H1 (cell line): ENCODE results near the gene UBE2I. TPM values are rescaled to one million over a fixed set of nuclear protein-coding genes. Genes with fewer than 3 reads are reported as not detected.

ENCODE experiments used
- CTCF ChIA-PET: fragments of 300-600 bp; sonication (Branson Sonifier 250); formaldehyde crosslinking; loops from one replicate; lab custom pipeline; 2021; ENCODE audit not compliant: partially characterized antibody; lab: Charles Lee
- POLR2A ChIA-PET: fragments of 300-600 bp; sonication (Branson Sonifier 250); formaldehyde crosslinking; loops from one replicate; lab custom pipeline; 2021; ENCODE audit warnings: inconsistent platforms; ENCODE audit not compliant: partially characterized antibody; lab: Charles Lee
- DNase-seq, 2 experiments: peaks; one replicate each; pipeline versions ENCODE4 v3.0.0 to v3.0.0-alpha.2; 2010 to 2022; ENCODE audit warnings: low spot score in 2 of 2, low read depth in 1 of 2, mixed read lengths in 1 of 2
- FAIRE-seq: peaks from 2 replicates; lab custom pipeline; 2011; peaks lifted over from hg19 to GRCh38; lab: Jason Lieb, UNC
- H2AFZ ChIP-seq: 2 replicates; pipeline ENCODE4 v1.8.1; 2012; ENCODE audit warnings: low read length, inconsistent platforms
- H2AK5ac ChIP-seq: 2 replicates; pipeline ENCODE4 v1.6.1; 2013; ENCODE audit warnings: low read depth, low read length
- H2BK120ac ChIP-seq: replicated peaks from 2 replicates; pipeline ENCODE3; 2013; ENCODE audit warnings: low read depth, low read length, inconsistent platforms
- H2BK12ac ChIP-seq: 2 replicates; pipeline ENCODE4 v1.6.1; 2013; ENCODE audit warnings: low read depth, low read length
- H2BK15ac ChIP-seq: 2 replicates; pipeline ENCODE4 v1.6.1; 2013; ENCODE audit warnings: low read length
- H2BK20ac ChIP-seq: 2 replicates; pipeline ENCODE4 v1.6.1; 2013; ENCODE audit warnings: low read length
- H2BK5ac ChIP-seq: 2 replicates; pipeline ENCODE4 v1.6.1; 2013; ENCODE audit warnings: low read depth, low read length
- H3K14ac ChIP-seq: 2 replicates; pipeline ENCODE4 v1.6.1; 2013; ENCODE audit warnings: inconsistent platforms; ENCODE audit not compliant: insufficient read length
- H3K18ac ChIP-seq: 2 replicates; pipeline ENCODE4 v1.6.1; 2013; ENCODE audit warnings: low read length; ENCODE audit errors: extremely low read depth
- H3K23ac ChIP-seq: 2 replicates; pipeline ENCODE4 v1.6.1; 2013; ENCODE audit warnings: inconsistent platforms; ENCODE audit not compliant: insufficient read length
- H3K23me2 ChIP-seq: 2 replicates; pipeline ENCODE4 v1.6.1; 2013; ENCODE audit warnings: low read depth, low read length
- H3K27ac ChIP-seq: 2 replicates; pipeline ENCODE4 v1.6.1; 2011; ENCODE audit warnings: low read depth, low read length, inconsistent platforms
- H3K27me3 ChIP-seq, 4 experiments: replicated peaks in 1 of 4; 1 replicate in 1 of 4; 2 replicates in 3 of 4; pipeline versions ENCODE4 v1.6.1 to v1.8.1; 2011 to 2013; ENCODE audit warnings: low read length in 3 of 4, mild to moderate bottlenecking in 3 of 4, inconsistent platforms in 2 of 4, mixed read lengths in 2 of 4, moderate library complexity in 1 of 4; ENCODE audit not compliant: control insufficient read depth in 3 of 4, insufficient read depth in 3 of 4; ENCODE audit errors: extremely low read depth in 1 of 4
- H3K36me3 ChIP-seq, 4 experiments: 2 replicates each; pipeline versions ENCODE4 v1.6.1 to v1.8.1; 2011 to 2013; ENCODE audit warnings: mild to moderate bottlenecking in 4 of 4, low read length in 3 of 4, moderate library complexity in 2 of 4, control low read depth in 1 of 4, inconsistent platforms in 1 of 4; ENCODE audit not compliant: insufficient read depth in 4 of 4, control insufficient read depth in 2 of 4
- H3K4ac ChIP-seq: replicated peaks from 2 replicates; pipeline ENCODE3; 2013; ENCODE audit warnings: low read length, low read depth, mixed read lengths, inconsistent platforms; ENCODE audit not compliant: insufficient read length
- H3K4me1 ChIP-seq, 4 experiments: replicated peaks in 1 of 4; 1 replicate in 1 of 4; 2 replicates in 3 of 4; pipeline versions ENCODE4 v1.6.1 to v1.8.1; 2011 to 2013; ENCODE audit warnings: low read length in 3 of 4, inconsistent platforms in 2 of 4, mixed read lengths in 1 of 4; ENCODE audit not compliant: insufficient read depth in 4 of 4, control insufficient read depth in 3 of 4
- H3K4me2 ChIP-seq, 2 experiments: 2 replicates each; pipeline versions ENCODE4 v1.6.1 to v1.8.1; 2011 to 2013; ENCODE audit warnings: low read depth in 2 of 2, low read length in 2 of 2, control low read depth in 1 of 2, inconsistent platforms in 1 of 2, mild to moderate bottlenecking in 1 of 2; ENCODE audit not compliant: insufficient read depth in 1 of 2
- H3K4me3 ChIP-seq, 4 experiments: fragments of 200-600, 300-600 bp in 1 of 4; sonication (generic), shearing (Covaris generic), sonication (Bioruptor Twin) in 1 of 4; 2 replicates each; pipeline versions ENCODE4 v1.5.1 to v1.8.1; 2011 to 2016; ENCODE audit warnings: low read length in 4 of 4, low read depth in 3 of 4, control low read depth in 2 of 4, inconsistent platforms in 2 of 4, mild to moderate bottlenecking in 2 of 4, mixed read lengths in 1 of 4, moderate library complexity in 1 of 4; ENCODE audit not compliant: insufficient read depth in 2 of 4; ENCODE audit errors: extremely low read depth in 1 of 4
- H3K56ac ChIP-seq: replicated peaks from 2 replicates; pipeline ENCODE3; 2013; ENCODE audit warnings: low read depth, mild to moderate bottlenecking, mixed read lengths, low read length, inconsistent platforms; ENCODE audit not compliant: insufficient read length
- H3K79me1 ChIP-seq: 2 replicates; pipeline ENCODE4 v1.6.1; 2013; ENCODE audit warnings: low read depth, low read length, control low read depth
- H3K79me2 ChIP-seq, 2 experiments: 2 replicates each; pipeline versions ENCODE4 v1.6.1 to v1.8.1; 2012 to 2013; ENCODE audit warnings: low read length in 2 of 2, mild to moderate bottlenecking in 2 of 2, inconsistent platforms in 1 of 2; ENCODE audit not compliant: insufficient read depth in 2 of 2, control insufficient read depth in 1 of 2
- H3K9ac ChIP-seq, 4 experiments: replicated peaks in 1 of 4; 1 replicate in 1 of 4; 2 replicates in 3 of 4; pipeline versions ENCODE4 v1.6.1 to v1.8.1; 2011 to 2013; ENCODE audit warnings: low read depth in 3 of 4, low read length in 3 of 4, control low read depth in 2 of 4, mild to moderate bottlenecking in 2 of 4, moderate library complexity in 2 of 4, inconsistent platforms in 1 of 4; ENCODE audit errors: extremely low read depth in 1 of 4
- H3K9me3 ChIP-seq, 2 experiments: 2 replicates each; pipeline versions ENCODE4 v1.6.1 to v1.8.1; 2012 to 2013; ENCODE audit warnings: mild to moderate bottlenecking in 2 of 2, moderate library complexity in 2 of 2, control low read depth in 1 of 2, inconsistent platforms in 1 of 2, low read depth in 1 of 2, low read length in 1 of 2, mixed read lengths in 1 of 2; ENCODE audit not compliant: insufficient read depth in 2 of 2
- H4K20me1 ChIP-seq, 2 experiments: replicated peaks in 1 of 2; 2 replicates each; pipeline versions ENCODE3 to v1.8.1; 2011 to 2013; ENCODE audit warnings: inconsistent platforms in 2 of 2, low read length in 2 of 2, mild to moderate bottlenecking in 1 of 2; ENCODE audit not compliant: insufficient read depth in 2 of 2, control insufficient read depth in 1 of 2
- H4K5ac ChIP-seq: 2 replicates; pipeline ENCODE4 v1.6.1; 2013; ENCODE audit warnings: low read length, low read depth, mixed read lengths, inconsistent platforms; ENCODE audit not compliant: insufficient read length
- H4K8ac ChIP-seq: 2 replicates; pipeline ENCODE4 v1.8.0; 2013; ENCODE audit warnings: mild to moderate bottlenecking, moderate library complexity, low read length, inconsistent platforms; ENCODE audit not compliant: insufficient read depth; ENCODE audit errors: extremely low read depth
- H4K91ac ChIP-seq: replicated peaks from 2 replicates; pipeline ENCODE3; 2013; ENCODE audit warnings: low read length, mixed read lengths, inconsistent platforms; ENCODE audit not compliant: insufficient read length
- BCL11A ChIP-seq, 2 experiments: IDR thresholded peaks; one replicate each; pipeline ENCODE4 v1.6.1; 2011; ENCODE audit warnings: low read depth in 2 of 2, low read length in 2 of 2, mild to moderate bottlenecking in 2 of 2
- CBX8 ChIP-seq: fragments of 300-800, 300-1000 bp; sonication (generic); IDR thresholded peaks from 2 replicates; pipeline ENCODE4 v1.7.1; 2016; ENCODE audit warnings: low read depth, low read length, borderline replicate concordance
- CTBP2 ChIP-seq: IDR thresholded peaks from 2 replicates; pipeline ENCODE4 v1.7.0; 2011; ENCODE audit warnings: borderline replicate concordance, mild to moderate bottlenecking, moderate library complexity, mixed read lengths, low read length; ENCODE audit not compliant: insufficient read depth, insufficient read length
- KDM4A ChIP-seq: IDR thresholded peaks from one replicate; pipeline ENCODE4 v1.7.1; 2012; ENCODE audit warnings: low read depth, mild to moderate bottlenecking, moderate library complexity, low read length, inconsistent platforms; ENCODE audit not compliant: severe bottlenecking
- KDM5A ChIP-seq: fragments of 200-600 bp; IDR thresholded peaks from 2 replicates; pipeline ENCODE4 v1.7.1; 2012; ENCODE audit warnings: mild to moderate bottlenecking, low read length, inconsistent platforms, mixed read lengths
- MAFK ChIP-seq: IDR thresholded peaks from 2 replicates; pipeline ENCODE4 v1.6.1; 2012; ENCODE audit warnings: low read depth, mild to moderate bottlenecking, improper control_type of control experiment, low read length
- NRF1 ChIP-seq: IDR thresholded peaks from 2 replicates; pipeline ENCODE4 v1.6.1; 2011; ENCODE audit warnings: mild to moderate bottlenecking, low read depth, low read length, improper control_type of control experiment
- SIRT6 ChIP-seq: IDR thresholded peaks from one replicate; pipeline ENCODE4 v1.7.1; 2012; ENCODE audit warnings: low read length, inconsistent platforms
- SP1 ChIP-seq: IDR thresholded peaks from 2 replicates; pipeline ENCODE4 v1.6.1; 2011; ENCODE audit warnings: low read depth, low read length
- SP4 ChIP-seq: IDR thresholded peaks from 2 replicates; pipeline ENCODE4 v1.6.1; 2012; ENCODE audit warnings: low read length, inconsistent platforms
- YY1 ChIP-seq: IDR thresholded peaks from 2 replicates; pipeline ENCODE4 v1.6.1; 2011; ENCODE audit warnings: low read depth, mild to moderate bottlenecking, low read length
- ZNF274 ChIP-seq: IDR thresholded peaks from 2 replicates; pipeline ENCODE4 v1.7.0; 2012; ENCODE audit warnings: low read length, borderline replicate concordance; ENCODE audit errors: extremely low read depth
- WGBS, 2 experiments: shearing (Covaris generic) in 1 of 2; methylation state at CpG; one replicate each; pipeline versions ENCODE4 v1.1.6 to v1.1.7; 2013 to 2015; ENCODE audit warnings: low lambda C conversion rate in 2 of 2, mixed read lengths in 2 of 2, inconsistent platforms in 1 of 2, low coverage in 1 of 2, missing lambda C conversion rate in 1 of 2; ENCODE audit not compliant: insufficient replicate concordance in 2 of 2, insufficient coverage in 1 of 2, insufficient read length in 1 of 2; ENCODE audit errors: extremely low coverage in 1 of 2, missing lambda C conversion rate in 1 of 2; 5-methylcytosine and 5-hydroxymethylcytosine counted together
- polyA plus RNA-seq, 7 experiments: library from polyadenylated mRNA; depleted of rRNA in 3 of 7; stranded (reverse) in 5 of 7; unstranded in 2 of 7; fragments of >200 nt in 5 of 7; fragments of 200-250 nt in 2 of 7; gene quantifications; 1 replicate in 5 of 7; 2 replicates in 1 of 7; 4 replicates in 1 of 7; pipeline versions ENCODE4 v1.2.1 to v1.2.3, GENCODE V29; 2011 to 2013; ENCODE audit warnings: missing spikeins in 2 of 7, mixed read lengths in 2 of 7
- total RNA-seq: library from RNA; stranded (reverse); fragmentation: NEBNext Ultra II Directional; extraction: Animal tissue kit (Norgen Biotek cat#: 25700); gene quantifications from 2 replicates; pipeline ENCODE4 v1.2.1, GENCODE V29; 2021

UBE2I gene
- total and polyA plus RNA-seq, 2 of the 8 experiments (the other 6 are each of a cell fraction or from before 2014, with no cell fraction given), result 148 to 268 TPM

- TF ChIP-seq MAFK (no peak), SP4 (no peak), BCL11A (IDR thresholded peaks at IDR 0.05; ENCODE audit: low read depth in 2 of 2, low read length in 2 of 2) (no peak), NRF1 (no peak), CBX8 (no peak), KDM5A (no peak), KDM4A (no peak), CTBP2 (no peak), SP1 (no peak), ZNF274 (no peak), SIRT6 (no peak), YY1 (no peak)
- Histone ChIP-seq H2BK12ac (no peak overlapping the region), H3K18ac (no peak overlapping the region), H2BK120ac (no peak overlapping the region), H4K20me1 (peaks cover 16 to 27% of the 10 kb centered on the region in 2 experiments), H3K4me3 (no peak overlapping the region), H3K27me3 (no peaks in the 10 kb centered on the region), H4K8ac (no peak overlapping the region), H3K14ac (no peak overlapping the region), H2AFZ (no peak overlapping the region), H4K5ac (no peak overlapping the region), H3K79me2 (peaks cover 0 to 10% of the 10 kb centered on the region in 2 experiments; a peak in 1 of 4 replicates), H3K79me1 (peaks cover 10% of the 10 kb centered on the region), H3K4ac (no peak overlapping the region), H3K56ac (no peak overlapping the region), H3K9ac (no peak overlapping the region), H2BK20ac (no peak overlapping the region), H3K4me1 (no peaks in the 10 kb centered on the region; a peak in 2 of 7 replicates), H3K9me3 (no peaks in the 10 kb centered on the region), H2BK5ac (no peak overlapping the region), H3K27ac (no peak overlapping the region), H3K23ac (no peak overlapping the region), H3K4me2 (no peak overlapping the region), H3K23me2 (no peaks in the 10 kb centered on the region), H3K36me3 (peaks cover 42 to 62% (median 53%) of the 10 kb centered on the region in 4 experiments), H2BK15ac (no peak overlapping the region), H2AK5ac (no peak overlapping the region), H4K91ac (no peak overlapping the region)
- 94% methylated on average over 8 of the region's 8 CpGs; no CpG with 5 or more reads in 1 of the 2 experiments for WGBS, 2 experiments
- ChIA-PET POLR2A (interaction anchor here (6.5 kb wide), 1 partner anchor 8 kb away, joined by 106 read pairs; the partner anchor contains the start of gene UBE2I), CTCF (interaction anchor here (0.7 kb wide), 1 partner anchor 15 kb away, joined by 3 read pairs; no protein-coding TSS in a partner anchor)
- FAIRE-seq (no peak), DNase-seq (no peak)
Measured at GRCh38 chr16:1322407-1322806, 13.0 kb downstream of the UBE2I start.
